COR-L47 (cell line): ENCODE data around the gene LRRC3C.
"Not testable (repeated sequence)": the region's sequence is repeated elsewhere in the genome, so short reads cannot be mapped to it uniquely, and the experiment has no call there.

ENCODE experiments used
- DNase-seq: peaks from one replicate; lab custom pipeline; 2025; lab: John Stamatoyannopoulos, UW

The LRRC3C gene

GRCh38 chr17:39927101-39927928 is at the start of gene LRRC3C, which contains the start of gene ORMDL3:
Gene LRRC3C, plus strand, starts transcription at chr17:39927732. Its CDS starts 13,792 bp downstream, at chr17:39941524.
Gene ORMDL3, minus strand, starts transcription at chr17:39927601. Its CDS starts 3,398 bp downstream, at chr17:39924203.
- peak; percentile 85 for DNase-seq

GRCh38 chr17:39886102-39886501 is 41.4 kb upstream of the LRRC3C start:
- not testable (repeated sequence) for DNase-seq

GRCh38 chr17:39887078-39887477 is 40.5 kb upstream of the LRRC3C start:
- no peak for DNase-seq

- no peak for DNase-seq
Measured at GRCh38 chr17:39889200-39889599, 38.3 kb upstream of the LRRC3C start.

GRCh38 chr17:39894681-39895376 is 32.7 kb upstream of the LRRC3C start:
- no peak for DNase-seq

GRCh38 chr17:39898088-39898487 is 29.4 kb upstream of the LRRC3C start:
- no peak for DNase-seq

GRCh38 chr17:39899215-39899614 is 28.3 kb upstream of the LRRC3C start:
- no peak for DNase-seq

- DNase-seq, result not testable (repeated sequence)
Measured at GRCh38 chr17:39902027-39902426, 25.5 kb upstream of the LRRC3C start.

- no peak for DNase-seq
Measured at GRCh38 chr17:39903158-39903884, 24.2 kb upstream of the LRRC3C start.

GRCh38 chr17:39904990-39905288 is 22.6 kb upstream of the LRRC3C start:
- no peak for DNase-seq

GRCh38 chr17:39908789-39909352 is 18.7 kb upstream of the LRRC3C start:
- no peak for DNase-seq

GRCh38 chr17:39913989-39914388 is 13.5 kb upstream of the LRRC3C start:
- DNase-seq, result no peak

GRCh38 chr17:39915559-39915958 is 12.0 kb upstream of the LRRC3C start:
- DNase-seq, result no peak

GRCh38 chr17:39916918-39917317 is 10.6 kb upstream of the LRRC3C start:
- no peak for DNase-seq

GRCh38 chr17:39919087-39919683 is 8.3 kb upstream of the LRRC3C start:
- no peak for DNase-seq

GRCh38 chr17:39920218-39921210 is 7.0 kb upstream of the LRRC3C start:
- DNase-seq, result no peak

- no peak for DNase-seq
Measured at GRCh38 chr17:39921323-39921722, 6.2 kb upstream of the LRRC3C start.

- DNase-seq, result no peak
Measured at GRCh38 chr17:39922006-39922405, 5.5 kb upstream of the LRRC3C start.

GRCh38 chr17:39923230-39923629 is 4.3 kb upstream of the LRRC3C start:
- DNase-seq, result no peak

- DNase-seq, result no peak
Measured at GRCh38 chr17:39923836-39924690, 3.5 kb upstream of the LRRC3C start.
